DMS153 treated with DMSO at 0.1 percent for 48 hours (cell line): ENCODE data around the gene GMDS.
"Not testable (repeated sequence)": the region's sequence is repeated elsewhere in the genome, so short reads cannot be mapped to it uniquely, and the experiment has no call there.

Source experiments
- DNase-seq: peaks from one replicate; lab custom pipeline; 2025; ENCODE audit not compliant: unreplicated experiment; lab: John Stamatoyannopoulos, UW

The GMDS gene

DNA sequence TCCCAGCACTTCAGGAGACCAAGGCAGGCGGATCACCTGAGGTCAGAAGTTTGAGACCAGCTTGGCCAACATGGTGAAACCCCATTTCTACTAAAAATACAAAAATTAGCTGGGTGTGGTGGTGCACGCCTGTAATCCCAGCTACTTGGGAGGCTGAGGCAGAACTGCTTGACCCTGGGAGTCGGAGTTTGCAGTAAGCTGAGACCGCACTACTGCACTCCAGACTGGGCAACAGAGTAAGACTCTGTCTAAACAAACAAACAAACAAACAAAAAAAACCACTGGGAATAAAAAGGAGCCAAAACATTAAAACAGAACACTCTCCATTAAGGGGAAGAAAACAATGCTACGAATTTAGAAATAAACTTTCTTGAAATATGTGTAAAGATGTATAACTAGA, 576.9 kb downstream of the GMDS start:
- not testable (repeated sequence) for DNase-seq

DNA sequence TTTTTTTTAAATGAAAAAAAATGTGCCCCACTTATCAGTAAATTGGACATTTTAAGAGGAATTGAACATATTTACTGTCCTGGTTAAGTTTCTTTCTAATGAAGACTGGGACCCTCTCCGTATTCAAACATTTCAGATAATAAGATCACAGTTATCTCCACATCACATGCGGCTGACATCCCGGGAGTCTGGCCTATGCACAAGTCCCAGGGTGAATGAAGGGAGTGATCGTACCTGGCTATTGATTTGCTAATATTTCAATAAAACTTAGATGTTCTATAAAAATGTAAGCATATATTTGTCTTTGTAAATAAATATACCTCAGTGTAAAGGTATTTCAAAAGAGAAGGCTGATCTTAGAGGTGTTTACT, 577.6 kb downstream of the GMDS start:
- no peak for DNase-seq

DNA sequence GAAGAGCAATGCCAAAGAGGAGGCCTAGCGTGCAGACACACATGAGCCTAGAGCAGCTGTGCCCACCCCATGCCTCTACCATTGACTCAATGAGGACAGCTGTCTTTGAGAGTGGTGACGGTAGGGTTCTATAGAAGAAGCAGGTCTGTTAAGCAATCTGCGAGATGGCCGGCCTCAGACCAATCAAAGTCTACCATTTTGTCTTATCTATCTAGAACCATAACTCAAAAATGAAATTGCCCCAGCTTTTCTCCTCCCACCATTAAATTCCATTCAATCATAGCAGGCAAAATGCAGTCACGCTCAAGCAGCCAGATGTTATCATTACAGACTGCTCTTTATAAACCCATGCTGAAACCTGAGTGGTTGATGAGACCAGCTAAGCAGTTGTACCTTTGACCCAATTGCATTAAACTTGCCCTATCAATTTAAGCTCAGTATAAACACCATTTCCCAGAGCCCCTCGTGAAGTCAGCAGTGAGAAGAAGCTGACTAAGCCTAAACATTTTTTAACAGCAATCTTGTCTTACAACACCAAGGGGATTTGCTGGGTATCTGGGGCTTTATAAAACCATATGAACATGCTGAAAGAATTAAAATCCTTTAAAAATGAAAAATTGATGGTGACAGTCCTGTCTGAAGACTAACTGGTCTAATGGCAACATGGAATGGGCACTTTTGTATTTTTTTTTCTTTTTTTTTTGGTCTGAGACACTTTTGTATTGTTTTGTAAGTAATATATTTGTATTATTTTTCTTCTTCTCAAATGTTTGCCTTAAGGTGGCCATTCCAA, 578.2 kb downstream of the GMDS start:
- no peak for DNase-seq

DNA sequence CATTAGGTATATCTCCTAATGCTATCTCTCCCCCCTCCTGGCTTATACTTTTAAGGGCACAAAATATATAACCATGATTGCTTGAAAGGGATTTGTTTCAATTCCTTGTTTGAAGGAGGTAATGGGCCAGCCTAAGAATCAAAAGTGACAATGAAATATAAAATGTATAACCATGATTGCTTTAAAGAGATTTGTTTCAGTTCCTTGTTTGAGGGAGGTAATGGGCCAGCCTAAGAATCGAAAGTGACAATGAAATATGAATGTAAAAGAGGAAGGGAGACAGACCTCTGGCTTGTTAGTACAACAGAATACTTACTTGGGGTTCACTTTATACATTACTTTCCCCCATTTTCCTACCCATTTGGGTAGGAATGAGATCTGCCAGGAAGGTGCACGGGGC, 580.2 kb downstream of the GMDS start:
- DNase-seq = no peak

DNA sequence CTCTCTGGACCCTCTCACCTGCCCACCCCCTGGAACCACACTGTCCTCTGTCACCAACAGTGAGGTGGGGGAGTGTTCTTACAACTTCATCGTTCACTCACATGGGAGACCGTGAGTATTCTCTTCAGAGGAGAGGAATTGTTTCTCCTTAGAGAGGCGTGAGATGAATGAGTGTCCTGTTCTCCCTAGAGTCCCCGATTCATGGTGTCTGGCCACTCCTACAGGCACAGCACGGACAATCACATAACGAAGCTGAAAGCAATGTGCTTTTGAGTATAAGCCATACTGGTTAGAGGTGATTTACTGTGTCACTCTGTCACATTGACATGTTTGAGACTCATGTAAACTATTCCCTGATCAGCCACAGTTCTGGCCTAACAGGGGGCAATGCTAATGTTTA, 581.1 kb downstream of the GMDS start:
- no peak for DNase-seq

DNA sequence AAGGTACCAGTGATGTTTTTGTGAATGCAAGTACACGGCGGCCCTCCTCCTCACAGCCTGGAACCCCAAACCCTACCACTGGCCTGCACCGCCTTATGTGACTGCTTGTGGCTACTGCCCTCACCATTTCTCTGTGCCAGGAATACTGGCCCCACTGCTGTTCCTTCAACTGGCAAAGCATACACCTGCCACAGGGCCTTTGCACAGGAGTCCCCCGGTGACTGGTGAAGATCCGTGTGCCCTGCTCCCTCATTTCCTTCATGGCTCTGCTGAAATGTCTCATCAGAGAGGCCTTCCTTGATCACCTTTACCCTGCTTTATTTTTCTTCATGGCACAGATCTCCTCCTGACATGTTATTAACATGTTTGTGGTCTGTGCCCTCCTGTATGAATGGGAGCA, 581.9 kb downstream of the GMDS start:
- DNase-seq = no peak

DNA sequence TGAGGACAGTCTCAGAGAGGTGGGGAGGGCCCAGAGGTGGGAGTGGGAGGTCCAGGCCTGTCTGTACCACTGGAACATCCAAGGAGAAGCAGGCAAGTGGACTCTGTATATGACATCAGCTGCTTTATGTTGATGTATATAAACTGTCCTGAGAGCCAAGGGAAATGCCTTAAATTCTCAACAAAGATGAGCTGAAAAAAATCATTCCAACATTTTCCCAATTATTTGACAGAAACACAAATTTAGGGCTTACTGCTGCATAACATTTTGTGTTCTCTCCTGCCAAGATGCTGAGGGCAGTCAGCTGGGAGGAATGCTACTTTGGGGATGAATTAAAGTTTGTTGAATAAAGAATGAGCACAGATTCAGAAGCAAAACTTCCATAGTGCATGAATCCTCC, 582.9 kb downstream of the GMDS start:
- no peak for DNase-seq

DNA sequence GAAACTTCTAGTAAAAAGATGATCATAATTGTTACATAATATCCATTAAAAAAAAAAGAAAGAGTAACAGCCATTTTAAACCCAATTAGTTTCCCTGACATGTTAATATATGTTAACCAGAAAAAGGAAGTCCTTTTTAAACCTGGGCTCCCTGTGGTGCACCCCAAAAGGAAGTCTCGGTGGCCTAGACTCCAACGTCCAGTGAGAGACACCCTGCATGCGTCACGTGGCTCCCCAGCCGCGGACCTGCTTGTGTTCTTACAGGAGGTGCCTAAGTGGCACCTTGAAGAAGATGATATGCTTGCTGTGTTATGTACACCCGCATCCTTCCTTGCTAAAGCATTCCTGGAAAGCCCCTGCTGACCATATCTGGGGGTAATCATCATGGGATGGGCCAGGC, 585.6 kb downstream of the GMDS start:
- no peak for DNase-seq

DNA sequence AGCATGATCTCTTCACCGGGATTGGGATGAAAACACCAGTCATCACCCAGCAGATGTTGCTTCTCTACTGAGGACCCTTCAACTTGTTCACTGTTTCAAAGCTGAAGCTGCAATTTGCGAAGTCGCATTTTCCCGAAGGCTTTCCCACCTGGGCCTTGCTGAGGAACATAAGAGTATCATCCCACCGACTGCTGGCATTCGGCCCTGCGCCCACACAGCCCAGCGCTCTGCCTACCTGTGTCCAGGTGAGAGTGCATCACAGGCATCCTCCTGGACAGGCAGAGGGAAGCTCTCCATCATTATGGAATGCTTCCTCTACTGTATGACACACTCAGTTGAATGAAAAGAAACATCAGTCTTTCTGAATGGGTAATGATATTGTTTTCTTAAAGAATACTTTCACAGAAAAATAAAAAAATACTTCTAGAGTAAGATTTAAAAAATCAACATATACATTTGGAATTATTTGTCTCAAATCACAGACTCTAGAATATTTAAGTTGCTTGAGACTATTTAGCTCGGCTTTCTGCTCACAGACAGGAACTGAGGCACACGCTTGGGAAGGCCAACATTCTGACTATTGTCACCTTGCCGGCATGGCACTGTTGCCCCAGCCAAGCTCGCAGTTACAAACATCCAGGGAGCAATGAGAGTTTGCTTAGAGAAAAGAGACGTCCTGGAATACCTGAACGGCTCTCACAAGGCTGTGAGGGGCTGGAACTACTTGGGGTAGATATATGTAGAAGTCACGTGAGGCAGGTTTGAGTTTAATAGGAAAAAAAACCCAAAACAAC, 587.0 kb downstream of the GMDS start:
- DNase-seq = no peak

DNA sequence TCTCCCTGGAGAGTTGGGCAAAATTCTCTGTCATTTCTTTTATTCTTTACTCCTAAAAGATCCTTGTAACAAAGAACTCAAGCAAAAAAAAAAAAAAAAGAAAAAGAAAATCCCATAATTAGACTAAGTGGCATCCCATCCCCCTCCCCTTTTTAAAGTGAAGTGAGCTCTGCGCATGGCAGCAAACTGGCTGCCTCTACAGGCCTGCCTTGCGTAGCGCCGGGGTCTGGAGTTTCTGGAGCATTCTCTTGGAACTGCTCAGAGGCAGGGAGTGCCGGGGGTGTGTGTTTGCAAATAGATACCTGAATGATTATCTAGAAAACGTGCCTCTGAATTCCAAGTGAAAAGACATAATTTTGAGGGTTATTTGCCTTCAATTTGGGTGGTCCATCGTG, 587.6 kb downstream of the GMDS start:
- DNase-seq = no peak

DNA sequence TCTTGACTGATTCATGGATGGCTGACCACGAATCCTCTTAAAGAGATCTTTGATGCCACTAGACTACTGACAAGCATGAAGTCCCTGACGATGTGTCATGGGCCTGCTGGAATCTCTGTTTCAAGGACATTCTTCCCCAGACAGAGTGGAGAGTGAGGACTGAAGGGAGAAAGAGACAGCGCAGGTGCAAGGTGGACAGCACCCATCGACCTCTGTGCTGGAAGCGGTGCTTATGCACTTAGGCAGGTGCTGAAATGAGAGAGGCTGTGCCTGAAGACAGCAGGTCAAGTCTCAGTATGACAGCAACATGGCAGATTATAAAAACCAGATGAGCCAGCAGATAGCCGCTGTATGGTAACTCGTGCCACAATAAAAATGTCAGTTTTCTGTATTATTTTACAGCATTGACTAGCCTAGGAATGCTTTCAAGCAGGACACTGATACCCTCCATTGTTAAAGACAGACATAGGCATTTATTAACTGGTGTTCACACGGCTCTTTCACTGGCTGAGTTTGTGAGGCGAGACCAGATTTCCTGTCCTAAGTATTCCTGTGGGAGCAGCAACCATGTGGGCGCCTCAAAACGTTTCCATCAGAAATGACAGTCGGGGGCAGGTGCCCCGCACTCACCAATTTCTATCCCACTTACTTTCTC, 588.2 kb downstream of the GMDS start:
- DNase-seq = no peak

DNA sequence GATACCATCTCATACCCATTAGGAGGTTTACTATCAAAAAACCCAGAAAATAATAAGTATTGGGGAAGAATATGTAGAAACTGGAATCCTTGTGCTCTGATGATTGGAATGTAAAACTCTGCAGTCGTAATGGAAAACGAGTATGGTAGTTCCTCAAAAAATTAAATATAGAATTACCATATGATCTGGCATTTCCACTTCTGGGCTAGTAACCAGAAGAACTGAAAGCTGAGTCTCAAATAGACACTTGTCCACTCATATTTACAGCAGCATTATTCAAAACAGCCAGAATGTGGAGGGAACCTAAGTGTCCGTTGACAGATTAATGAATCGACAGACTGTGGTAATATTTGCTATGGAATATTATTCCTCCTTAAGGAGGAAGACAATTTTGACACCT, 591.4 kb downstream of the GMDS start:
- no peak for DNase-seq

DNA sequence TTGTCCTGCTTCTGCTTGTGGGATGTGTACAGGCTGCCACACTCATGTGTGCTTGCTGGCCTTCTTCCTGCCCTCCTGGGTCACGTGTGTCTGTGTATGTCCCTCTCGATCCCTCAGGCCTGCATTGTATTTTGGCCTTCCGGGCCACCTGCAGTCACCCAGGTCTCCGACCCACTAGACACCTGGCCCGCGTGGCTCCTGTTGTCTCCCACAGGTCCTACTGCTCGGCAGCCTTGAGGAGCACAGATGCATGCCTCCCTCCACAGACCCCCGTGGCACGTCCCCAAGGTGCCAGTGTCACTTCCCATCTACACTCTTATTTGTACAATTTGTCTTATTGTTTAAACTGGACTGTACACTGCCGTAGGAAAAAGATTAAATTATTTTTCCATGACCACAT, 592.6 kb downstream of the GMDS start:
- DNase-seq = no peak

DNA sequence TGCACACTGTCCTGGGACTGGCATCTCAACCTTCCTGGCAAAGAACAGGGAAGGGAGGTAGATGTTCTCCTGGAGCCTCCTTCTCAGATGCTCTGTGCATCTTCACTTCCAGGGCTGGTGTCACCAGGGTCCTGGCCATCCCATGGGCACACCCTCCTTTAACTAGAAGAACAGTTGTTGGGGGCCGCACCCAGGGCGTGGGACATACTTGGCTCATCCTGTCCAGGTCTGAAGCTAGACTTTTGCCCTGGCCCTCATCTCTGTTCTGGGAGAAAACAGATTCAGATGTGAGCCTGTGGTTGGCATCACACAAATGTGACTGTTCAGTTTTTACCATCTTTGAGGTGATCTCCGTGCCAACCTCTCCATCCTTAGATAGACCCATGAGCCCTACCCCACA, 594.0 kb downstream of the GMDS start:
- DNase-seq = no peak

DNA sequence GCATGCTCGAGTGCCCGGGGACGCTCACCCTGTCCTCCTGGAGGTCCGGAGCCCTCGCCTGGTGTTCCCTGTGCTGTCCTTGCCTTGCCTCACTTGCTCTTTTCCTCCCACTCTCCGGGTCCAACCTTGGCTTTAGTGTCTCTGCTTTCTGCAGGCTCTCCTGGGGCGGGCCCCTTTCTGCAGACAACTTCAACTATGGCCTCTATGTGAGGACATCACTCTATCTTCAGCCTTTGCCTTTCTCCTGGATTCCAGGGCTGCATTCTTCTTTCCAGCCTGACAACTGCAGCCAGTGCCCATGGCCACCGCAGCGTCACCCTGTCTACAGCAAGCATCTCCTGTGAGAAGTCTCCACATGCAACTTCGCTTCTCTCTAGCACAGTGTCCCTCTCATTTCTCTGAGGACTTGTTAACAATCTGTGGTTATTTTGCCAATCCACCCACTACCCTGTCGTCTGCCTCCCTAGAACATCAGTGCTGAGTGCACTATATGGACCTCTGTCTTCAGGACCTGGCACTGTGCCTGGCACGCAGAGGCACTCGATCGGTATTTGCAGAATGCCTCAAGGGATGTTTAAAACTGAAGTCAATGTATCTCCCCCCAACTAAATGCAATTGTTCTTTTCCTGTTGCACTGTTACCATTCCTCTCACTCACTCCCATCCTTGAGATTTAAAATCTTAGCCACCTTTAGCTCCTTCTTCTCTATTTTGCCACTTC, 599.8 kb downstream of the GMDS start:
- no peak for DNase-seq

DNA sequence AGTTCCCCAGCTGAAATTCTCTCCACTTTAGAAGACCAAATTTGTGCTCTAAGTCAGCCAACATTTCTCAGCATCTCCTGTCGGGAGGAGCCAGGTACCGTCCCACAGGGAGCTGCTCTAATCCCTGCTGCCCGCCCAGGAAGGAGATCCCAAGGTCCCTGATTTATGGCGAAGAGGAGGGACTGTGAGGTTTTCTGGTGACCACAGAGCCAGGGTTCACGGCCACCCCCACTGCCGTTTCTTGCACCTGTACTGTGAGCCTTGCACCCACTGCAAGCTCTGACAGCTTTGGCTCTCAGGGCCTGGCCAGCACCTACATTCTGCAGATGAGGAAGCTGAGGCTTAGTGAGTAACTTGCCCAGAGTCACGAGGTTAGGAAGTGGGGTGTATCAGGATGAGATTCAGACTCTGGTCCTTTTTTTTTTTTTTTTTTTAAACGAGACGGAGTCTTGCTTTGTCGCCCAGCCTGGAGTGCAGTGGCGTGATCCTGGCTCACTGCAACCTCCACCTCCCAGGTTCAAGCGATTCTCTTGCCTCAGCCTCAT, 600.8 kb downstream of the GMDS start:
- no peak for DNase-seq

DNA sequence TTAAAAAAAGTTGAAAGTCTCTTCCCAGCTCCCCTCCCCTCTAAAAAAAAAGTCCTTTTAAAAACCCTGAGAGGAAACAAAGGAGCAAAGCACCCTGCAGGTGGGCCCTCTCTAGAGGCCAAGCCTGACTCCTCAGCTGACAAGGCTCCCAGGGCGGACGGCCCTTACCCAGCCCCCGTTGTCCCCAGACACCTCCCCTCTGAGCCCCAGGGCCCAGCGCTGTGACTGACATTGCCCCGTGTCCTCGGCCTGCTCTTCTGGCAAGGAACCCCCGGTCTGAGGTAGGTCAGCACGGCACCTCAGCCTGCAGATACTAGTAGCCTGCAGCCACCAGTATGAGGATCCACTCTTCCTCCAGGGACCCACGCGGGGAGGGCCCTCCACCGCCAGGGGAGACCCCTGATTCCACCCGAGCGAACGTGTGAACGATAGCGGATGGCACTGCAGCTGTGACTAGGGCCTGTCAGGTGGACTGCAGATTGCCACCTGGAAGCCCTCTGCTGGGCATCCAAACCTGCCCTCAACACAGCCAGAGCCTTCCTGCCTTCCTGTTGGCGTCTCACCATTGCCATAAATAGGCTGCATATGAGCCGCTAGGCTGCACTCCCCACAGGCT, 601.5 kb downstream of the GMDS start:
- DNase-seq = no peak

DNA sequence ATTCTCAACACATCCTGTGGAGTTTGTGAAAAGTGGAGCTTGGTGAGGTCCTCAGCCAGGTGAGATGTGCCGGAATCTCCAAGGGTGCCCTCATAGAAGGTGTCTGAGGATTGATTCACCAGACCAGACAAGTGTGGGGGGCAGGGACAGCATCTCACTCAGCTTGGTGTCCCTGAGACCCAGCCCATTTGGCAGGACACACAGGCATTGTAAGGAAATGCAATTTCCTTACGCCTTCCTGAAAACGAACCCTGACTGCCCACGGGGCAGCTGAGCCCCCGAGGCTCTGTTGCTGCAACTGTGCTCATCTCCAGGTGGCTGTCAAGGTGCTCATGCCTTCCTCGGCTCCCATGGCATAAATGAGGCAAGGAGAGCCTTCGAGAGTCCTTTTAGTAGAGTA, 602.3 kb downstream of the GMDS start:
- DNase-seq = no peak

DNA sequence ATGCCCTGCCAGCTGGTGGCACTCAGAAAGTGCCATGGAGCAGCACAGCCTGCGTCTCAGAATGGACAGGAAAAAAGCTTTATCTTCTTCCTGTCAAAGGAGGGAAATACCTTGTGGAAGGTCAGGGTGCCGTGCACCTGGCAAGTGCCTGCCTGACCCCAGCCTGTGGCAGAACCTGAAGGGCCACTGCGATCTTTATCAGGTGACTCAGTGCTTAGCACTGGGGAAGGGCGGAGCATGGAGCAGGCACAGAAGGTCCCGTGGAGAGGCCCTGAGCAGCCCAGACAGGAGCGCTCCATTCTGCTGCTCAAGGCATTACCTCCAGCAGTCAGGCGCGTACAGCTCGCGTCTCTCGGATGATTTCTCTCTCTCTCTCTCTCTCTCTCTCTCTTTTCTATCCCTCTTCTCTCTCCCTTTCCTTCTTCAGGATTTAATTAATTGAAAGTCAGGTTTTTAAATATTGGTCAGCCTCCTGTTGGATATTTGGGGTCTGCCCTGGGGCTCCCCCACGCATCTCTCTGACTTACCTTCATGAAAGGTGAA, 604.0 kb downstream of the GMDS start:
- no peak for DNase-seq

DNA sequence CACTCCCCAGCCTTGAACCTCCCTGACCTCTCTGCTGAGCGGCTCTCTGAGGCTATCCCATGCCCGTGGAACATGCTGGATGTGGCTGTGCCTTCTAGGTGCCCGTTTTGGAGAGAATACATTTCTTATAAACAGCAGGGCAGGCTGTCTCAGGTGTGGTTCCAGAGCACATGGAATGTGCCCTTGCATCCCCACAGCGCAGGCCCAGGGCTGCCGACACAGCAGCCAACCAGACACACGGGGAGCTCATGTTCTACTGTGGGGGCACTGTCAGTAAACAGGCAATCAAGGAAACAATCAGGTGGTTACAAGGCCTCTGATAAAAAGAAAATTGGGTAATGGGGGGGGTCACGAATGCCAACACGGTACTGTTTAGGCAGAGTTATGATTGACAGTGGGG, 604.9 kb downstream of the GMDS start:
- DNase-seq = no peak

DNA sequence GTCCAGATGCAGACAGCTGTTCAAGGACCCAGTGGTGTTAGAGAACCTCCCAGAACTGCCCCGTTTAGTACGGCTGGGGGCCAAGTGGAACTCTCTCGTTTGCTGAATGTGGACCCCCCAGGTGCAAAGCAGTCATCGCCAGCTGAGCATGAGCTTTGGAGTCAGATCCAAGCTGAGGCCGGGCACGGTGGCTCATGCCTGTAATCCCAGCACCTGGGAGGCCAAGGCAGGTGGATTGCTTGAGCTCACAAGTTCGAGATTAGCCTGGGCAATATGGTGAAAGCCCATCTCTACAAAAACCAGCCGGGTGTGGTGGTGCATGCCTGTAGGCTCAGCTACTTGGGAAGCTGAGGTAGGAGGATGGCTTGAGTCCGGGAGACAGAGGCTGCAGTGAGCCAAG, 606.0 kb downstream of the GMDS start:
- DNase-seq = no peak
